ENCODE results near the gene HOXA11.

DNA sequence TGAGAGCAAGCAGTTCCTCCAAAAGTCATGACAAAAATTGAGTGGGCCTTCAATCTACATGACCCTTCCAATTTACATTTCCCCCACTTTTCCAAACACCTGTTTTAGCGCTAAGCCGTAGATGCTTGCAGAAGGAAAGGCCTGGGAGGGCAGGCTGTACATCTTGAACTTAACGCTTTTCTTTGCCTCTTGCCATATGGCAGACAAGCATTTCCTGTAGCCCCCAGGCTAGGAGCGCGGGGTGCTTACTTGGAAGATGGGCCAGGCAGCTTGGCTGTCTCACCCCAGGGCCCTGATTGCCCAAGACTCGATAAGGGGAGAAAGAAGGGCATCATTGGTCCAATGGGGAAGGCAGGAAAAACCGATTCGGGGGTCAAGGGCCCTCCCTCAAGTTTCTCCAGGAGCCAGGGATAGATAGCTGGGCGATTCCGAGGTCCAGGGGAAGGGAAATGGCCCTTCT lies 12.7 kb downstream of the HOXA11 start:
- TF ChIP-seq, protein P1, sequence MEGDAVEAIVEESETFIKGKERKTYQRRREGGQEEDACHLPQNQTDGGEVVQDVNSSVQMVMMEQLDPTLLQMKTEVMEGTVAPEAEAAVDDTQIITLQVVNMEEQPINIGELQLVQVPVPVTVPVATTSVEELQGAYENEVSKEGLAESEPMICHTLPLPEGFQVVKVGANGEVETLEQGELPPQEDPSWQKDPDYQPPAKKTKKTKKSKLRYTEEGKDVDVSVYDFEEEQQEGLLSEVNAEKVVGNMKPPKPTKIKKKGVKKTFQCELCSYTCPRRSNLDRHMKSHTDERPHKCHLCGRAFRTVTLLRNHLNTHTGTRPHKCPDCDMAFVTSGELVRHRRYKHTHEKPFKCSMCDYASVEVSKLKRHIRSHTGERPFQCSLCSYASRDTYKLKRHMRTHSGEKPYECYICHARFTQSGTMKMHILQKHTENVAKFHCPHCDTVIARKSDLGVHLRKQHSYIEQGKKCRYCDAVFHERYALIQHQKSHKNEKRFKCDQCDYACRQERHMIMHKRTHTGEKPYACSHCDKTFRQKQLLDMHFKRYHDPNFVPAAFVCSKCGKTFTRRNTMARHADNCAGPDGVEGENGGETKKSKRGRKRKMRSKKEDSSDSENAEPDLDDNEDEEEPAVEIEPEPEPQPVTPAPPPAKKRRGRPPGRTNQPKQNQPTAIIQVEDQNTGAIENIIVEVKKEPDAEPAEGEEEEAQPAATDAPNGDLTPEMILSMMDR (conservative IDR thresholded peaks at IDR 0.05; ENCODE audit: low read depth, low read length), result no peak
- TF ChIP-seq EZH2 (IDR thresholded peaks at IDR 0.05; ENCODE audit: borderline replicate concordance, low read depth, low read length, poor library complexity, severe bottlenecking), result no peak

All from A673 (cell line).